Stomach (tissue), 4 donors: Measurements from ENCODE around the gene PPP5C.

ENCODE experiments used
- POLR2A ChIP-seq, 4 donors: fragments of 450-650 bp; IDR thresholded peaks; one replicate each; pipeline ENCODE4 v1.6.1; 2016; ENCODE audit warnings: antibody characterized with exemption in 4 of 4, control low read depth in 2 of 4, mild to moderate bottlenecking in 1 of 4, moderate library complexity in 1 of 4
- POLR2AphosphoS5 ChIP-seq, 3 donors: sonication (generic); formaldehyde crosslinking; IDR thresholded peaks; one replicate each; pipeline ENCODE4 v1.6.1; 2016; ENCODE audit warnings: antibody characterized with exemption in 3 of 3
- TF ChIP-seq, protein P1 (sequence below), 7 experiments: fragments of 450-650 bp in 4 of 7; fragments of 200-600 bp in 3 of 7; sonication (generic) in 3 of 7; IDR thresholded peaks; one replicate each; pipeline ENCODE4 v1.5.1; 2016 to 2019; ENCODE audit warnings: antibody characterized with exemption in 7 of 7, control low read depth in 2 of 7, mild to moderate bottlenecking in 1 of 7

DNA sequence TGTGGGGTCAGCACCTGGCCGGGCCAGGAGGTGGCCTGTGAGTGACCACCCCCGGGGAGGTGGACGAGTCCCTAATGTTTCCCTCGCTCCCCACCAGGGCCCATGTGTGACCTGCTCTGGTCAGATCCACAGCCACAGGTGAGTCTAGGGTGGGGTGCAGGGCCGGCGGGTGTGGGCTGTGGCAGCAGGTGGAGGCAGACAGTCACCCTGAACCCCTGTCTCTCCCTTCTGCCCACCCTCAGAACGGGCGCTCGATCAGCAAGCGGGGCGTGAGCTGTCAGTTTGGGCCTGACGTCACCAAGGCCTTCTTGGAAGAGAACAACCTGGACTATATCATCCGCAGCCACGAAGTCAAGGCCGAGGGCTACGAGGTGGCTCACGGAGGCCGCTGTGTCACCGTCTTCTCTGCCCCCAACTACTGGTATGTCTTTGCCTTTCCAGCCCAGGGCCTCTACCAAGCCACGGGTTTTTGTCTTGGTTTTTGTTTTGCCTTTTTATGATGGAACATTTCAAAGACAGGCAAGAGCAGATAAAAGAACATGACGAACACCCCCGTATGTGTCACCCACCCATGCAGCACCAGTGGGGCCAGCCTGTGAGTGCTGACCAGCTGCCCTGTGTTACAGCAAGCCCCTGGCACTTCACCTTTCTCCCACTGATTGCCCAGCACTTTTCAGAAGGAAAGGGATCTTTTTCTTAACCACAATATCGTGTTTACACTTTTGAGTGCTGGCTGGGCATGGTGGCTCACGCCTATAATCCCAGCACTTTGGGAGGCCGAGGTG lies 41.6 kb downstream of the PPP5C start:
- TF ChIP-seq, protein P1, sequence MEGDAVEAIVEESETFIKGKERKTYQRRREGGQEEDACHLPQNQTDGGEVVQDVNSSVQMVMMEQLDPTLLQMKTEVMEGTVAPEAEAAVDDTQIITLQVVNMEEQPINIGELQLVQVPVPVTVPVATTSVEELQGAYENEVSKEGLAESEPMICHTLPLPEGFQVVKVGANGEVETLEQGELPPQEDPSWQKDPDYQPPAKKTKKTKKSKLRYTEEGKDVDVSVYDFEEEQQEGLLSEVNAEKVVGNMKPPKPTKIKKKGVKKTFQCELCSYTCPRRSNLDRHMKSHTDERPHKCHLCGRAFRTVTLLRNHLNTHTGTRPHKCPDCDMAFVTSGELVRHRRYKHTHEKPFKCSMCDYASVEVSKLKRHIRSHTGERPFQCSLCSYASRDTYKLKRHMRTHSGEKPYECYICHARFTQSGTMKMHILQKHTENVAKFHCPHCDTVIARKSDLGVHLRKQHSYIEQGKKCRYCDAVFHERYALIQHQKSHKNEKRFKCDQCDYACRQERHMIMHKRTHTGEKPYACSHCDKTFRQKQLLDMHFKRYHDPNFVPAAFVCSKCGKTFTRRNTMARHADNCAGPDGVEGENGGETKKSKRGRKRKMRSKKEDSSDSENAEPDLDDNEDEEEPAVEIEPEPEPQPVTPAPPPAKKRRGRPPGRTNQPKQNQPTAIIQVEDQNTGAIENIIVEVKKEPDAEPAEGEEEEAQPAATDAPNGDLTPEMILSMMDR (IDR thresholded peaks at IDR 0.05), result no peak
- TF ChIP-seq POLR2A (IDR thresholded peaks at IDR 0.05) (no peak), POLR2AphosphoS5 (IDR thresholded peaks at IDR 0.05) (no peak)
